HG03039 (cell line): ENCODE measurements around the gene PRR14.
"Not testable (repeated sequence)": the region's sequence is repeated elsewhere in the genome, so short reads cannot be mapped to it uniquely, and the experiment has no call there.

Source experiments
- ATAC-seq: cut with Tn5 transposase; IDR thresholded peaks from one replicate; pipeline ENCODE4 v1.9.1; 2021; ENCODE audit warnings: mild to moderate bottlenecking, moderate library complexity; ENCODE audit not compliant: unreplicated experiment

The PRR14 gene

DNA sequence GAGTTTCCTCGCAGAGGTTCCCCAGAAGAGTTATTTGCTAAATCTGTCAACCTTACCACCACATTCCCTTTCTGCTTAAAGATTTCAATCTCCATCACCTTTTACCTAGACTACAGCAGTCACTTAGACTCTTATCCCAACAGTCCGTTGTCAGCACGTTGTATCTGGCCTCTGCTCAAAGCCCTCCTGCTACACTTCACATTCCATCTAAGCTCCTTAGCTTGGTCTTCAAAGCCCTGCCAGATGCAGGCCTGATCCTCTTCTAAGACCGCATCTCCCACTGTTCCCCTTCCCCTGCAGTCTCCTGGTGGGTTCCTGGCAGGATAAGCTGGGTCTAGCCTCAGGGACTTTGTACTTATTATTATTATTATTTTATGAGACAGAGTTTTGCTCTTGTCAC lies 37.9 kb downstream of the PRR14 start:
- no peak for ATAC-seq

DNA sequence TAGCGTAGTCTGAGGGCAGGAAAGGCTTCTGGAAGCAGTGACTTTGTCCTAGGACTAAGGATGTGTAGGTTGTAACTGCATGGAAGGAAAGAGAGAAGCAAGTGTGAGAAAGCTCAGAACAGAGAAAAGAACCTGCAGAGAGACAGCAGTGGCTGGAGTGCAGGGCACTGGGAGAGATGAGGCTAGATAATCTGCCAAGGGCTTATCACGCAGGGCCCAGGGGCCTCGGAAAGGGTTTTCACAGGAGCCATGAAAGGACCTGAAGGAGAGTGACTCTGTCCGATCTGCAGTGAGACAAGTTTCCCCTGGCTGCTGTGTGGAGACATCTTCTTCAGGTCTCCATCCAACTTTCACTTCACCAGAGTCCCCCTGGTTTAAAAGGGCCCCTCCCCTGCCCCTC lies 41.1 kb downstream of the PRR14 start:
- no peak for ATAC-seq

DNA sequence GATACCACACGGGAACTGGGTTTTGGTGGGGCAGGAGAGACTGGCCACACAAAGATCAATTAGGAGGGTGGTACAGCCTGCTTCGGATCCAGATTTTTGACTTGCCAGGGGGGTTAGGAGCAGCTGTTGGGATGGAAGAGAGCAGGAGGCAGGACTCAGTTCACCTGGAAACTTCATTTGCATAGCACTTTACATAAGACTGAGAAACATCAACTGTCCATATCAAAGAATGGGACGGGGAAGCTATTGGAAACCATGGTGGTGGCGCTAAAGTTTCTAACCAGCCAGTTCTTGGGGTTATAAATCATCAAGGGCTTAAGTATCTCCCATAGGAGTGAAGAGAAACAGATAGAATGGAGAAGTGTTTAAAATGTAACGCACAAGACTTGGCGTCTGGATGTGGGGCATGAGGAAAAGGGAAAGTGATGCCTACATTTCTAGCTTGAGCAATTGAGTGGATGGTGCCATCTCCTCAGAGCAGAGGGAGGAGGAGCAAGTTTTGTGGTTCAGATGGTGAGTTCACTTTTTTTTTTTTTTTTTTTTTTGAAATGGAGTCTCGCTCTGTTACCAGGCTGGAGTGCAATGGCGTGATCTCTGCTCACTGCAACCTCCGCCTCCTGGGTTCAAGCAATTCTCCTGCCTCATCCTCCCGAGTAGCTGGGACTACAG lies 41.8 kb downstream of the PRR14 start:
- no peak for ATAC-seq

- no peak for ATAC-seq
Measured at GRCh38 chr16:30694926-30695693, 44.4 kb downstream of the PRR14 start.

GRCh38 chr16:30696646-30697045 lies 45.9 kb downstream of the PRR14 start:
- ATAC-seq = not testable (repeated sequence)

DNA sequence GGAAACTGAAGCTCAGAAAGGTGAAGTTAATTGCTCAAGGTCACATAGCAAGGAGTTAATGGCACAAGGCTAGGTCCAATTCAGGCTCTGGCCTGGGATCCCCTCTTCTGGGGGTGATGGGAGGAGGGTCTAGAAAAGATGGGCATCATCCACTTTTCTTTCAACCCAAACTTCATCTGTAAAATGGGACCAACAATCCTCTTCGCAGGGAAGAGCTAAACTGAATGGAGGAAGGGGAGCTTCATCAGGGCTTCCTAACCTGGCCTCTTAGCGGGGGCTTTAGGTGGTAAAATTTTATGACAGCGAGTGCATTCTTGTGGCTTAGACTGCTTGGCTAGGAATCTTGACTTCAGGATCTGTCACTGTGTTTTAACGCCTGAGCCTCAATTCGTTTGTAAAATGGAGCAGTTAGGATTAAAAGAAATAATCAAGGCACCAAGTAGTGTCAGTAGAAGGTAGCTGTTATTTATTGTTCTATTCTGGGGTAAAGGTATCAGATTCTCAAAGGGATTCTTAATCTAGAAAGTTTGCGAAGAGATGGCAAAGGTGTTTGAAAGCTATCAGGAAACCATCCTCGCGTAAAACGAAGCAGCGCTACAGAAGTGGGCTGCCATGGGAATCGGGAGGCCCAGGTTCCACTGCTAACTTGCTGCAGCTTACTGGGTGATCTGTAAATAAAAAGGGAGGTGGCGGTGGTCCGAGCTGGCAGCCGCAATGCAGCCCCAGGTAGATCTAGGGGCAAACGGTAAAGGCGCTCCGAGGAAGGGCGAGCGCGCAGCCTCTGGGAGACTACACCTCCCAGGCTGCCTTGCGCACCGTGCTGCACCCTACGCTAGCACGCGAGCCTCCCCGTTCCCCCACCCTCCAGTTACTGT lies 46.7 kb downstream of the PRR14 start:
- ATAC-seq = no peak

- ATAC-seq = peak; percentile 83
Measured at GRCh38 chr16:30698139-30698815, 47.5 kb downstream of the PRR14 start.

DNA sequence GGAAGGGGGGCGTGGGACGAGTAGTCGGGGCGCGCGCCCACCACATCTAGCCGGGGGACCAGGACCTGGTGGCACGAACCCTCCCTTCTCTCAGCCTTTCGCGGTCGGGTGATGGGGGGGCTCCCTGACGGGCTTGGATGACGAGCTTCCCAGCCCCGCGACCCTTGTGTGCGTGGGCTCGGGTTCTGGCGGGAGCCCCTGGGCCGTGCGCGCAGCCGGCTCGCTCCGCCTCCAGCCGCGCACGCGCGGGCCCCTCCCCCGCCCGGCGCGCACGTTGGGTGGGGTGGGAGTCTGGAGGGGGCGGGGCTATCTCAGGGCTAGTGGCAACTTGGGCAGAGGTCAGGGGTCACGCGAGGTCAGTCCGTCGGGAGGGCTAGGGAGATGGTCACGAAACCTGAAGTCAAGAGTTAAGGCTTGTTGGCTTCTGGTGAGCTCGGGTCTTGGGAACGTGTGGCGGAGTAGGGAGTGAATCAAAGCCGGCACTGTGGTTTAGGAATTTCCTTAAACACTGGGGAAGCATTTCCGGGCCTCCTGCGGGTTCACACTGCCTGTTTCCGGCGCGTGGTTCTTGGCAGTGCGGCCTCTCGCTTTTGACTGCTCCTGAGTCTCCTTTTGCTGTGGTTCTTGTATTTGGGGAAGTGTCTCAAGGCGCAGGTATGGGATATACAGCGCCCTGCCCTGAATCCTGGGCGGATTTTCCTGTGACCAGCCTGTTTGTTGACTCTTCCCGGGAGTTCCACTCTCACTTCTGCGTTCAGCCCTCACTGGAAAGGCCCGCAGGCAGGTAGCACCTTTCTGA lies 48.3 kb downstream of the PRR14 start, which contains the start of gene SRCAP:
TSS of gene SRCAP (plus strand) at position 356 of the 799 bp plus-strand sequence. CDS start 1,654 bp downstream, outside the sequence.
- ATAC-seq = peak; percentile 21

DNA sequence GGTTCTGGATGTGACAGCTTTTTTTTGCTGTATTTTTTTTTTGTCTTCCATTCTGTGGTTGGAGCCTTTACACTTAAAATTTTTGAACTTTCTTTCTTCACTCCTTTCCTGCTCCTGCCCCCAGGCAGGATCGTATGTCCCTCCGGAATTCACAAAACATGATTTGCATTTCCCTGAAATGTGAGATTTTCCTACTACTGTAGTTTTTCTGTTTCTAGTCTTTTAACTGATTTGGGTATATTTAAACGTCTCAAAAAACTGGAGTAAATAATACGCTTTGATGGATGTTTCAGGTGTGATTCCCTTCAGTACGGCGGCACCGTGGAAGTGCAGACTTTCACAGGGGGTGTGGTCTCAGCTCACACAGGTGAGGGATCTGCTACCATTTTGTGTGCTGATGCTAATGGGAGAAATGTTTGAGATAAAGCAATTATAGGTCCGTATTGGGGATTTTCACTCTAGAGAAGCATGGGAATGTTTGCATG lies 48.9 kb downstream of the PRR14 start:
- no peak for ATAC-seq

- no peak for ATAC-seq
Measured at GRCh38 chr16:30700491-30700890, 49.7 kb downstream of the PRR14 start.

DNA sequence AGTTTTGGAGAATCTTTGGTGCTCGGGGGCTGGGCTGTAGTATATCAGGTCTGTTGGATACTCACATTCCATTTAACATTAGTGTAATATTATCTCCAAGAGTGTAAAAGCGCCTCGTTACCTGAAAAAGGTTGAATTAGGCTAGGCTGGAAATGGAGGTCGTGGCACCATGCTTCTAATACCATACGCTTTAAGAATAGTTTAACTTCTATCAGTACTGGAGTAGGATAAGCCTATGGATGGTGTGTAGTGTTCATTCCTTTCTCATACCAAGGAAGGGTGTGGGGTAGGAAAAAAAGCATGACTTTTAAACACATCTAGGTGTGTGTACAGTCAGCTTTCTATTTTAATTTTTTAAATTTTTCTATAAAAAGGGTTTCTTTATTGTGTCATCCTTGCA lies 50.2 kb downstream of the PRR14 start:
- ATAC-seq = no peak

DNA sequence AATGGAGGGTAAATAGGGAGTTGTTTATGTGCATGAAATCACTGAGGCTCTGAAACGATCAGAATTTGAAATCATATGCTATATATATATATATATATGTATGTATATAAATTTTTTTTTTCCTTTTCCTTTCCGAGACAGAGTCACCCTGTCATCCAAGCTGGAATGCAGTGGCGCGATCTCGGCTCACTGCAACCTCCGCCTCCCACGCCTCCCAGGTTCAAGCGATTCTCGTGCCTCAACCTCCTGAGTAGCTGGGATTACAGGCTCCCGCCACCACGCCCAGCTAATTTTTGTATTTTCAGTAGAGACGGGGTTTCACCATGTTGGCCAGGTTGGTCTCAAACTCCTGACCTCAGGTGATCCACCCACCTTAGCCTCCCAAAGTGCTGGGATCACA lies 52.3 kb downstream of the PRR14 start:
- not testable (repeated sequence) for ATAC-seq

DNA sequence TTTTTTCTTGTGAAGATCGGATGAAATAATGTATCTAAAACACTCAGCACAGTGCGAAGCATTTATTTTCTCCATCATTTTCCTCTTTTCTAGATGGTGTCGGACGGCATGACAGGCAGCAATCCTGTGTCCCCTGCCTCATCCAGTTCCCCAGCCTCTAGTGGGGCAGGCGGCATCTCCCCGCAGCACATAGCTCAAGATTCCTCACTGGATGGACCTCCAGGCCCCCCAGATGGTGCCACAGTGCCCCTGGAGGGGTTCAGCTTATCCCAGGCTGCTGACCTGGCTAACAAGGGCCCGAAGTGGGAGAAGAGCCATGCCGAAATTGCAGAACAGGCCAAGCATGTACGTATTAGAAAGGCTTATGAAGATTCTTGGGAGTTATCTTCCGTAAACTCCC lies 53.2 kb downstream of the PRR14 start:
- ATAC-seq = no peak
